ENCODE measurements around the gene ASXL3.

ASXL3 gene

DNA sequence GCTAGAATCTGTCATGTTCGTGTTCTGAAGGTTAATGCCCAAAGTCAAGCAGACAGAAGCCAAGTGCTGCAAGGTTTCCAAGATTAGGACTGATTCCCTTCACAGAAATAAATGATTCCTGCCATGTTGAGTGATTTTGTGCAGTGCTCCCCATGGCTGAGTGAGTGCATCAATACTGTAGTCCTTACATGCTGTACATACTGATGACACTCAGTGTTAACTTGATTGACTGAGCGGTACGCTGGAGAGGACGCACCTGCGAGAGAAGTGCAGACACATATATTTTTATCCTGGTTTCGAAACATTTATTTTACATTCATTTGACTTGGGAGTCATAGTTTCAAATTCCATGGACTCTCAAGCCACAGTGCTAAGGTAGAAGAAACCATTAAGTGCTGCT lies 92.0 kb downstream of the ASXL3 start:
- H3K4me2 ChIP-seq (ENCODE audit: low read length): no peak overlapping the region
- H3F3A ChIP-seq (ENCODE audit: control insufficient read depth, insufficient read depth): no peaks in the 10 kb centered on the region
- no peaks in the 10 kb centered on the region for H3K79me2 ChIP-seq (ENCODE audit: control insufficient read depth, low read length)
- H4K20me1 ChIP-seq (ENCODE audit: control insufficient read depth, insufficient read depth, low read depth, low read length): no peaks in the 10 kb centered on the region
- no peaks in the 10 kb centered on the region for H3K27me3 ChIP-seq (ENCODE audit: control insufficient read depth, low read length)
- TF ChIP-seq EZH2phosphoT487 (IDR thresholded peaks at IDR 0.05; ENCODE audit: borderline replicate concordance, low read length) (no peak), CTCF (IDR thresholded peaks at IDR 0.05; ENCODE audit: low read depth, low read length, poor library complexity, severe bottlenecking) (no peak)
- H3K27ac ChIP-seq (ENCODE audit: low read depth, low read length): no peak overlapping the region
- peaks cover 17% of the 10 kb centered on the region for H3K4me1 ChIP-seq (ENCODE audit: control insufficient read depth, low read length)
- H3K36me3 ChIP-seq (ENCODE audit: control insufficient read depth, low read length): no peaks in the 10 kb centered on the region
- no peaks in the 10 kb centered on the region for H3K9me3 ChIP-seq (ENCODE audit: control insufficient read depth, insufficient read depth, low read length)
- H3K4me3 ChIP-seq (ENCODE audit: low read length): no peak overlapping the region
- no peaks in the 10 kb centered on the region for H3K9me2 ChIP-seq (replicated peaks; ENCODE audit: control insufficient read depth, low read length)

DNA sequence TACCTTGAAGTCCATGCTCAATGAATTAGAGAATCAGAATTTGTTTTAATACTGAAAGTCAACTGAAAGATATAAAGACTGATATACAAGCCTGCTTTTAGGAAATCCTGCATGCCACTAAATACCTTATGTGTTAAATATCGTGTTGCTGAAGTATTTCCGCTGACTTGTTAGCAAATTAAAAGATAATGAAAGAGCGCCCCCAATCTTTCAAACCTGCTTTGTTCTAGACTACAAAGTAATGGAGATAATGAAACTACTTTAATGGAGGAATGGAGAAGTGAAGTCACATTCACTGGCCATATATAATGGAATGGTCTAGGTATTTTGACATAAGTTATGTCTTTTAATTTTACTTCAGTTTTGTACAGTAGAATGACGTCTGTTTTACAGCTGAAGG lies 95.7 kb downstream of the ASXL3 start:
- Histone ChIP-seq H3K9me3 (ENCODE audit: control insufficient read depth, insufficient read depth, low read length) (no peaks in the 10 kb centered on the region), H3K27me3 (ENCODE audit: control insufficient read depth, low read length) (no peaks in the 10 kb centered on the region), H3K36me3 (ENCODE audit: control insufficient read depth, low read length) (no peaks in the 10 kb centered on the region), H3K79me2 (ENCODE audit: control insufficient read depth, low read length) (no peaks in the 10 kb centered on the region), H3K9me2 (replicated peaks; ENCODE audit: control insufficient read depth, low read length) (no peaks in the 10 kb centered on the region), H3K27ac (ENCODE audit: low read depth, low read length) (no peak overlapping the region), H4K20me1 (ENCODE audit: control insufficient read depth, insufficient read depth, low read depth, low read length) (no peaks in the 10 kb centered on the region), H3K4me1 (ENCODE audit: control insufficient read depth, low read length) (peaks cover 17% of the 10 kb centered on the region), H3K4me2 (ENCODE audit: low read length) (no peak overlapping the region), H3F3A (ENCODE audit: control insufficient read depth, insufficient read depth) (no peaks in the 10 kb centered on the region), H3K4me3 (ENCODE audit: low read length) (no peak overlapping the region)
- TF ChIP-seq EZH2phosphoT487 (IDR thresholded peaks at IDR 0.05; ENCODE audit: borderline replicate concordance, low read length): no peak
- no peak for TF ChIP-seq CTCF (IDR thresholded peaks at IDR 0.05; ENCODE audit: low read depth, low read length, poor library complexity, severe bottlenecking)

GRCh38 chr18:33676593-33676992 lies 98.6 kb downstream of the ASXL3 start:
- H3K27ac ChIP-seq (ENCODE audit: low read depth, low read length): no peak overlapping the region
- H3K9me3 ChIP-seq (ENCODE audit: control insufficient read depth, insufficient read depth, low read length): no peaks in the 10 kb centered on the region
- no peak overlapping the region for H3K4me3 ChIP-seq (ENCODE audit: low read length)
- no peaks in the 10 kb centered on the region for H4K20me1 ChIP-seq (ENCODE audit: control insufficient read depth, insufficient read depth, low read depth, low read length)
- no peaks in the 10 kb centered on the region for H3K79me2 ChIP-seq (ENCODE audit: control insufficient read depth, low read length)
- H3K27me3 ChIP-seq (ENCODE audit: control insufficient read depth, low read length): no peaks in the 10 kb centered on the region
- no peaks in the 10 kb centered on the region for H3K36me3 ChIP-seq (ENCODE audit: control insufficient read depth, low read length)
- no peaks in the 10 kb centered on the region for H3F3A ChIP-seq (ENCODE audit: control insufficient read depth, insufficient read depth)
- peaks cover 8% of the 10 kb centered on the region for H3K4me1 ChIP-seq (ENCODE audit: control insufficient read depth, low read length)
- no peak overlapping the region for H3K4me2 ChIP-seq (ENCODE audit: low read length)
- TF ChIP-seq CTCF (IDR thresholded peaks at IDR 0.05; ENCODE audit: low read depth, low read length, poor library complexity, severe bottlenecking) (no peak), EZH2phosphoT487 (IDR thresholded peaks at IDR 0.05; ENCODE audit: borderline replicate concordance, low read length) (no peak)
- H3K9me2 ChIP-seq (replicated peaks; ENCODE audit: control insufficient read depth, low read length): no peaks in the 10 kb centered on the region

- Histone ChIP-seq H3K9me3 (ENCODE audit: control insufficient read depth, insufficient read depth, low read length) (no peaks in the 10 kb centered on the region), H3K36me3 (ENCODE audit: control insufficient read depth, low read length) (no peaks in the 10 kb centered on the region), H3K27ac (ENCODE audit: low read depth, low read length) (no peak overlapping the region), H3K4me2 (ENCODE audit: low read length) (no peak overlapping the region), H3K79me2 (ENCODE audit: control insufficient read depth, low read length) (no peaks in the 10 kb centered on the region), H3K9me2 (replicated peaks; ENCODE audit: control insufficient read depth, low read length) (no peaks in the 10 kb centered on the region), H3F3A (ENCODE audit: control insufficient read depth, insufficient read depth) (no peaks in the 10 kb centered on the region), H3K4me3 (ENCODE audit: low read length) (no peak overlapping the region), H4K20me1 (ENCODE audit: control insufficient read depth, insufficient read depth, low read depth, low read length) (no peaks in the 10 kb centered on the region), H3K27me3 (ENCODE audit: control insufficient read depth, low read length) (no peaks in the 10 kb centered on the region), H3K4me1 (ENCODE audit: control insufficient read depth, low read length) (peaks cover 5% of the 10 kb centered on the region)
- TF ChIP-seq CTCF (IDR thresholded peaks at IDR 0.05; ENCODE audit: low read depth, low read length, poor library complexity, severe bottlenecking) (no peak), EZH2phosphoT487 (IDR thresholded peaks at IDR 0.05; ENCODE audit: borderline replicate concordance, low read length) (no peak)
Observed at GRCh38 chr18:33677891-33678290, 99.9 kb downstream of the ASXL3 start.

Data from DOHH2 (cell line).